ENCODE results near the gene ABCB4.

The ABCB4 gene

GRCh38 chr7:87475359-87476178 is at the start of gene ABCB4:
ABCB4 (minus strand) TSS chr7:87475680; CDS start chr7:87475465, 215 bp downstream.
- in situ Hi-C loops (cut with MboI; ENCODE audit: low sequenced_read_pairs), result no loop called here

DNA sequence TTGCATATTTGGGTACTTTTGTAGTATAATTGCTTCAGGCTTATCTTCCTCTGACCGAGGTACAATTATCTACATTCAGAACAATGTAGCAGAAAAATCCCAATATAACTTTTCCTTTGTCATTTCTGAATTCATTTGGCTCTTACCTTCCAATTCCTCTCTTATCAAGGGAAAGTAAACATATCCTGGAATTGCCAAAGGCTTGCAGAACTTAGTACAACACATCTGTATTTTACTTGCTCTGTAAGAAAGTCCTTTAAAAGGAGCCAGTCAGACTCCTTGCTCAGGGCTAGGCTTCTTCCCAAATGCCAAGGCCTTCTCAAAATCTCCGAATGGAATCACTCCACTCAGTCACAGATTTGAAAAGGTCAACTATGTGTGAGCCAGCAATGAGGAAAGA is 43.3 kb upstream of the ABCB4 start:
- in situ Hi-C loops (cut with MboI; ENCODE audit: low sequenced_read_pairs), result no loop called here

DNA sequence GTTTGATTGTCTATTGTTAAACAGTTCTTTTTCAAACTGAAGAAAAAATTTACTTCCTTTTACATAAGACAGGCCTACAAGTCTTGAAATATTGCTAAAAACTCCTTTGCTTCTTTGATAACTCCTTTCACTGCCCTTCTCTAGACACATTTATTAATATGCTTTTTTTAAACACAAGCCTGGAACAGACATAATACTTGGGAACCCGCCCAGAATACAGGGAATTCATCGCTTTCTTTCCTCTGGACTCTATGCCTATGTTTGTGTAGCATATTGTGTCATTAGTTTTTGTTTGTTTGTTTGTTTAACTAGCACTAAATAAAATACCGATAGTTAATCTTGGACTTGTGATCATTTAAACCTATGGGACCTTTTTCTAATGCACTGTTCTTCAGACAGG is 42.4 kb upstream of the ABCB4 start:
- in situ Hi-C loops (cut with MboI; ENCODE audit: low sequenced_read_pairs), result no loop called here

DNA sequence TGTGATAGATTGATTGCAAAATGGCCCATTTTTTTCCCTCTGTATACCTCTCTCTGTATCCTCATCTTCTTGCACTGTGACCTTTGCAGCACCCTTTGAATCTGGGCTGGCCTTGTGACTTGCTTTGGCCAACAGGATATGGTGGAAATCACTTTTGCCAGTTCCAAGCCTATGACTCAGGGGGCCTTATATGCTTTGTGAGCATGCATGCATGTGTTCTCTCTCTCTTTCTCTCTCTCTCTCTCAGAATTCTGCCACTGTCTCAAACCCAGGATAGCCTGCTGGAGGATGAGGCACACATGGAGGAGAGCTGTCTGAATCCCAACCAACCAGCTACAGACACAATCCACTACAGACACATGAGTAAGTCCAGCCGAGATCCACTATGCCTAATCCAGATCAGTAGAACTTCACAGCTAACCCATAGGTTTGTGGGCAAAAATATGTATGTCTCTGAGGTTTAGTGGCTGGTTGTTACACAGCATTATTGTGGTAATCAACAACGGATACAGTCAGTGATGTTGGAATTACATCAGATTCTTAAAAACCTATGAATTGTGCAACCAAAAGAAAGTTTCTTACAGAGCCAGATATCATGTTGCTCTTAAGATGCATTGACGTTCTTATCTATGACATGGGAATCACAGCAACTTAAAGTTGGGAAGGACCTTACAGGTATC is 41.8 kb upstream of the ABCB4 start:
- in situ Hi-C loops (cut with MboI; ENCODE audit: low sequenced_read_pairs), result no loop called here

- in situ Hi-C loops (cut with MboI; ENCODE audit: low sequenced_read_pairs), result no loop called here
Measured at GRCh38 chr7:87513735-87514335, 38.4 kb upstream of the ABCB4 start.

DNA sequence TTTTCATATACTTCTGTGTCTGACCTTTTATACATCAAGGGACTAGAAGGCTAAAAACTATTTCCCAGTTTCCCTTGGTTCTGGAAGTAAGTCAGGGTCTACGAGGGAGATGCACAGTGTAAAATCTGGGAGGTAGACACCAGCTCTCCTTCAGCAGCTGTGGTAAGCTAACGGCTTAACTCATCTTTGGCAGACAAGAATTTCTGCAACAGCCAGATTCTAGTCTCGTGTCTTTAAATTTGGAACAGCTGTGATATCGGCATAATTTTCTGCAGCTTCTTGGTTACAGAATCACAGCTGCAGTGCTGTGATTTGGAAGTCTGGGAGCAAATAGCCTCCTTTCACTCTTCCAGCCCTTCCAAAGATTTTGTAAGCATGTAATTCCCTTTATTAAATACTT is 37.4 kb upstream of the ABCB4 start:
- in situ Hi-C loops (cut with MboI; ENCODE audit: low sequenced_read_pairs), result no loop called here

- in situ Hi-C loops (cut with MboI; ENCODE audit: low sequenced_read_pairs), result no loop called here
Measured at GRCh38 chr7:87511510-87511909, 36.0 kb upstream of the ABCB4 start.

- in situ Hi-C loops (cut with MboI; ENCODE audit: low sequenced_read_pairs), result no loop called here
Measured at GRCh38 chr7:87510411-87510875, 35.0 kb upstream of the ABCB4 start.

DNA sequence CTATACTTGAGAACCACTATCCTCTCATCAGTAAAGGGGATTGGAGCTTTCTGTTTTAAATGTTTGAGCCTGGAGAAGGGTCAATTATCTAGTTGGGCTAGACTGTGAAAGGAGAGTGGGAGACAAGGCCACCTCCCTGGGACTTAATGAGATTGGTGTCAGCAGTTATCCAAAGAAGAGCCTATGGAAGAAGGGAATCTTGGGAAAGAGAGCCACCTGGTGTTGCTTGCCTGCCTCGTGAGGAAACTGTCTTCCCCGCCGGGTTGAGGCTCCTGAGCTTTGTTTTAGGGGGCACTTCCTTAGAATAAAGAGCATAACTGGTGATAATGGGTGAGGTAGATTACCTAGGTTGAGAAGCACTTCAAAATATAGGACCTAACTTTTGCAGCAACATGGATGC is 32.0 kb upstream of the ABCB4 start:
- in situ Hi-C loops (cut with MboI; ENCODE audit: low sequenced_read_pairs), result no loop called here

- in situ Hi-C loops (cut with MboI; ENCODE audit: low sequenced_read_pairs), result no loop called here
Measured at GRCh38 chr7:87506246-87507180, 31.0 kb upstream of the ABCB4 start.

DNA sequence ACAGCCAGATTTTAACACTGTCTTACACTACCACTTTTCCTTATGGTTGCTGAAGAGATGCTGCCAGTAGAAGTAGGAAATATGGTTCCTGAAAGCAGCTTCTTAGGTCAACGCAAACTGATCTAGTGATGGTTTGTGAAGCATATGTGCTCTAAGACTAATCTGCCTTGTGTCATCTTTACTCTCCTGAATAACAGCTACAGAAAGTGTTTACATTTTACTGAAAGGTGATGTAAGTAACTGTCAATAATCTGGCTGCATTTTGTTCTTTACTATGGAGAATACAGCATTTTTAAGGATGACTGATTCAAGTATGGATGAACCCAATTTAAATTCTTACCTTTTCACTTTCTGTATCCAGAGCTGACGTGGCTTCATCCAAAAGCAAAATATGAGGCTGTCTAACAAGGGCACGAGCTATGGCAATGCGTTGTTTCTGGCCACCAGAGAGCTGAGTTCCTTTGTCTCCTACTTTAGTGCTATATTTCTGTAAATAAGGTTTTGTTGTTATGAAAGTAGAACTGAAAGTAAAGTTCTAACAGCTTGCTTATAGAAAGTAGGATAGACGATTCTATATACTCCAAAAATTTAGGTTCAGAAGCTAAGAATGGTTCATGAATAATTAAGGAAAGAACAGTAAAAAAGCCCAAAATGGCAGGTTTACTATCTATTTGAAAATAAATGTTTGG is 30.2 kb upstream of the ABCB4 start:
- in situ Hi-C loops (cut with MboI; ENCODE audit: low sequenced_read_pairs), result no loop called here

- in situ Hi-C loops (cut with MboI; ENCODE audit: low sequenced_read_pairs), result no loop called here
Measured at GRCh38 chr7:87505122-87505521, 29.6 kb upstream of the ABCB4 start.

GRCh38 chr7:87499494-87499893 is 24.0 kb upstream of the ABCB4 start:
- in situ Hi-C loops (cut with MboI; ENCODE audit: low sequenced_read_pairs), result no loop called here

GRCh38 chr7:87498893-87499292 is 23.4 kb upstream of the ABCB4 start:
- in situ Hi-C loops (cut with MboI; ENCODE audit: low sequenced_read_pairs), result no loop called here

- in situ Hi-C loops (cut with MboI; ENCODE audit: low sequenced_read_pairs), result no loop called here
Measured at GRCh38 chr7:87497482-87497881, 22.0 kb upstream of the ABCB4 start.

- in situ Hi-C loops (cut with MboI; ENCODE audit: low sequenced_read_pairs), result no loop called here
Measured at GRCh38 chr7:87495366-87495765, 19.9 kb upstream of the ABCB4 start.

- in situ Hi-C loops (cut with MboI; ENCODE audit: low sequenced_read_pairs), result no loop called here
Measured at GRCh38 chr7:87494454-87494853, 19.0 kb upstream of the ABCB4 start.

DNA sequence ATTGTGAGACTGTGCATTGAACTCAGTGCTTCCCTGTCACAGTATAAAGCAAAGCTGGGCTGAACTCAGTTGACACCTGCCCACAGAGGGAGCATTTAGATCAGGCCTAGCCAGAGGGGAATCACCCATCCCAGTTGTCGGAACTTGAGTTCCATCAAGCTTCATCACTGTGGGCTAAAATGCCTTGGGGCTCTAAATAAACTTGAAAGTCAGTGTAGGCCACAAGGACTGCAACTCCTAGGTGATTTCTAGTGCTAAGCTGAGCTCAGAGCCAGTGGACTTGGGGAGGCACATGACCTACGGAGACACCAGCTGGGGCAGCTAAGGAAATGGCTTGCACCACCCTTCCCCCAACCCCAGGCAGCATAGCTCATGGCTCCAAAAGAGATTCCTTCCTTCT is 7.7 kb upstream of the ABCB4 start:
- in situ Hi-C loops (cut with MboI; ENCODE audit: low sequenced_read_pairs), result no loop called here

DNA sequence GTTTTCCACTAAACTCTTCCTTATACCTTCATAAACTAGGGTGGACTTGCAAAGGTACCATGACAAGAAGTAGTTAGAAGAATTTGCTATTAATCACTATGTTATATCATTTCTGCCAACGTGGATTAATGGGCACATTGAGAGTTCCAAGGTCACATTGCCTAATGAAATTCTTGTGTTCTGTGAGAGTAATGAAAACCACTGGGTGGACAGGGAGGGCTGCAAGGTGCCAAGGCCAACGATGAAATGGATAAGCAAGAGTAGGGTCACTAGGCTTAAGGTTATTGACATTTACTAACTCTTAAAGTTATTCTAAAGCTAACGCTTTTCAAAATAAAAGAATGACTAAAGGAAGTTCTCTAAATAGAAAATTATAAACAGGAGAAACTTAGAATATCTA is 6.6 kb upstream of the ABCB4 start:
- in situ Hi-C loops (cut with MboI; ENCODE audit: low sequenced_read_pairs), result no loop called here

DNA sequence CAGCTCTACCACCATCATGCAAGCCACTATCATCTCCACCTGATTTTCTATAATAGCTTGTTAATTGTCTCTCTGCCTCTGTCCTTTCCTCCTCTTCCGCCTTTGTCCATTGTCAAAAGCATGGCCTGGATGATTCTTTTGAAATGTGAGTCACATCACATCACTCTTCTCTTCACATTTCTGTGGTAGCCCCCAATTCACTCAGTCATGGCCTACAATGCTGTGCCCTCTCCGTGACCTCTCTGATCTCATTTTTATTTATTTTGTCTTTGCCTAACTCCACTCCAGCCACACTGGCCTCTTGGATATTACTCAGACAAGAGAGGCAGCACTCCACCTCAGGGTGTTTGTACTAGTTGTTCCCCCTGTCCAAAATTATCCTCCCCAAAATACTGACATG is 4.9 kb upstream of the ABCB4 start:
- in situ Hi-C loops (cut with MboI; ENCODE audit: low sequenced_read_pairs), result no loop called here
